Astrocyte (in vitro differentiated cells and primary cell): ENCODE results near the gene IGF1. TPM values are rescaled to one million over a fixed set of nuclear protein-coding genes. Genes with fewer than 3 reads are reported as not detected.

Source experiments
- DNase-seq: peaks from one replicate; pipeline ENCODE4 v3.0.0-alpha.2; 2010; ENCODE audit warnings: low read depth
- FAIRE-seq: peaks from 2 replicates; lab custom pipeline; 2011; peaks lifted over from hg19 to GRCh38; lab: Jason Lieb, UNC
- H2AFZ ChIP-seq: 2 replicates; pipeline ENCODE4 v1.6.0; 2012; ENCODE audit warnings: low read depth, low read length, inconsistent platforms
- H3K27ac ChIP-seq: 2 replicates; pipeline ENCODE4 v1.5.1; 2011; ENCODE audit warnings: low read depth, low read length, inconsistent platforms
- H3K27me3 ChIP-seq: 2 replicates; pipeline ENCODE4 v1.6.0; 2011; ENCODE audit warnings: low read length, inconsistent platforms; ENCODE audit not compliant: insufficient read depth
- H3K36me3 ChIP-seq: 2 replicates; pipeline ENCODE4 v1.5.1; 2011; ENCODE audit warnings: low read length, inconsistent platforms; ENCODE audit not compliant: insufficient read depth
- H3K4me1 ChIP-seq: 2 replicates; pipeline ENCODE4 v1.5.1; 2011; ENCODE audit warnings: low read length, inconsistent platforms; ENCODE audit not compliant: insufficient read depth
- H3K4me2 ChIP-seq: 2 replicates; pipeline ENCODE4 v1.6.0; 2012; ENCODE audit warnings: low read length, inconsistent platforms
- H3K4me3 ChIP-seq: 2 replicates; pipeline ENCODE4 v1.5.1; 2011; ENCODE audit warnings: low read depth, mild to moderate bottlenecking, low read length, inconsistent platforms; ENCODE audit not compliant: insufficient read depth
- H3K79me2 ChIP-seq: 2 replicates; pipeline ENCODE4 v1.6.0; 2012; ENCODE audit warnings: mild to moderate bottlenecking, low read length, inconsistent platforms; ENCODE audit not compliant: insufficient read depth
- H3K9ac ChIP-seq: 2 replicates; pipeline ENCODE4 v1.6.0; 2012; ENCODE audit warnings: mild to moderate bottlenecking, low read length, inconsistent platforms
- H3K9me3 ChIP-seq: 2 replicates; pipeline ENCODE4 v1.5.1; 2012; ENCODE audit warnings: low read depth, mild to moderate bottlenecking, low read length, inconsistent platforms; ENCODE audit not compliant: insufficient read depth
- H4K20me1 ChIP-seq: 2 replicates; pipeline ENCODE4 v1.6.0; 2012; ENCODE audit warnings: low read length, inconsistent platforms; ENCODE audit not compliant: insufficient read depth
- H3K27ac Mint-ChIP-seq: one replicate; pipeline ENCODE4 v1.8.0; 2021; ENCODE audit warnings: mild to moderate bottlenecking, mixed read lengths; ENCODE audit not compliant: unreplicated experiment
- H3K27me3 Mint-ChIP-seq: one replicate; pipeline ENCODE4 v1.8.0; 2021; ENCODE audit warnings: low read depth, mixed read lengths; ENCODE audit not compliant: unreplicated experiment
- H3K36me3 Mint-ChIP-seq: one replicate; pipeline ENCODE4 v1.8.0; 2021; ENCODE audit warnings: low read depth, mixed read lengths; ENCODE audit not compliant: unreplicated experiment
- H3K4me1 Mint-ChIP-seq: one replicate; pipeline ENCODE4 v1.8.0; 2021; ENCODE audit warnings: low read depth, mixed read lengths; ENCODE audit not compliant: unreplicated experiment
- H3K4me3 Mint-ChIP-seq: one replicate; pipeline ENCODE4 v1.8.0; 2021; ENCODE audit warnings: mild to moderate bottlenecking, moderate library complexity, mixed read lengths; ENCODE audit not compliant: unreplicated experiment
- H3K9me3 Mint-ChIP-seq: one replicate; pipeline ENCODE4 v1.8.0; 2021; ENCODE audit warnings: mild to moderate bottlenecking, mixed read lengths; ENCODE audit not compliant: unreplicated experiment
- EZH2 ChIP-seq: IDR thresholded peaks from 2 replicates; pipeline ENCODE4 v1.6.1; 2012; ENCODE audit warnings: mild to moderate bottlenecking, low read length, inconsistent platforms; ENCODE audit not compliant: insufficient read depth
- total RNA-seq: library from RNA; stranded (reverse); gene quantifications from 2 replicates; pipeline ENCODE4 v1.2.1, GENCODE V29; 2021
- TF ChIP-seq, protein P1 (sequence below): IDR thresholded peaks from 2 replicates; pipeline ENCODE4 v1.5.1; 2011; ENCODE audit warnings: low read depth, mild to moderate bottlenecking, inconsistent platforms, low read length, moderate library complexity; ENCODE audit not compliant: insufficient read depth

Gene IGF1
- total RNA-seq, 1 donor from 2014 or later = 1.9 TPM

DNA sequence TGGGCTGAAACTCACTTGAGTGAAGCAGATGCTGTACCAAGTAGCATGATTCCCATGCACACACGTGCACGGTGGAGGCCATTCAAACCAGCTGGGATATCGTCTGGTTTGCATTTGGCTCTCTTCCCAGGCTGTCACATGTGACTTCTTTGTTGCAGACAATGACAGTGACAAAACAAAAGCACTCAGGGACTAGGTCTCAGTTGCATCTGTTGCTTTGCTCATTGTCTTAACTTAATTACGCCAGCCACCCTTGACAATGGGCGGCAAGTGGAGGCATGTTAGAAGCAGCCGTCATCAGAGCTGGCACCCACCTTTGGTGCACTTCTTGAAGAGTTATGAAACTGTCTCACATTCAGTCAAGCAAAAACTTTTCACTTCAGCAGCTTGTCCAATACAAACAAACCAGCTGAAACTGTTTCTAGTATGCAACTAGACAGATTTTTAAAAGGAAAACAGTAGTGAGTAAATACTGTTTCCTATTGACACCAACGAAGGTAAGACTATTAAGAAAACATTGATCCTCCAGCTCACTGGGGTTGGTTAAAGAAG, 74.3 kb downstream of the IGF1 start:
- no peak overlapping the region for H3K27ac ChIP-seq
- Mint-ChIP-seq H3K36me3 (no peaks in the 10 kb centered on the region), H3K4me3 (no peak overlapping the region), H3K27ac (no peak overlapping the region), H3K4me1 (peaks cover 1% of the 10 kb centered on the region), H3K27me3 (no peaks in the 10 kb centered on the region), H3K9me3 (no peaks in the 10 kb centered on the region)
- TF ChIP-seq EZH2 = no peak
- TF ChIP-seq, protein P1, sequence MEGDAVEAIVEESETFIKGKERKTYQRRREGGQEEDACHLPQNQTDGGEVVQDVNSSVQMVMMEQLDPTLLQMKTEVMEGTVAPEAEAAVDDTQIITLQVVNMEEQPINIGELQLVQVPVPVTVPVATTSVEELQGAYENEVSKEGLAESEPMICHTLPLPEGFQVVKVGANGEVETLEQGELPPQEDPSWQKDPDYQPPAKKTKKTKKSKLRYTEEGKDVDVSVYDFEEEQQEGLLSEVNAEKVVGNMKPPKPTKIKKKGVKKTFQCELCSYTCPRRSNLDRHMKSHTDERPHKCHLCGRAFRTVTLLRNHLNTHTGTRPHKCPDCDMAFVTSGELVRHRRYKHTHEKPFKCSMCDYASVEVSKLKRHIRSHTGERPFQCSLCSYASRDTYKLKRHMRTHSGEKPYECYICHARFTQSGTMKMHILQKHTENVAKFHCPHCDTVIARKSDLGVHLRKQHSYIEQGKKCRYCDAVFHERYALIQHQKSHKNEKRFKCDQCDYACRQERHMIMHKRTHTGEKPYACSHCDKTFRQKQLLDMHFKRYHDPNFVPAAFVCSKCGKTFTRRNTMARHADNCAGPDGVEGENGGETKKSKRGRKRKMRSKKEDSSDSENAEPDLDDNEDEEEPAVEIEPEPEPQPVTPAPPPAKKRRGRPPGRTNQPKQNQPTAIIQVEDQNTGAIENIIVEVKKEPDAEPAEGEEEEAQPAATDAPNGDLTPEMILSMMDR = no peak
- no peaks in the 10 kb centered on the region for H3K36me3 ChIP-seq
- no peak overlapping the region for H3K4me2 ChIP-seq
- no peak overlapping the region for H3K9ac ChIP-seq
- no peaks in the 10 kb centered on the region for H4K20me1 ChIP-seq
- DNase-seq (peak; percentile 37), FAIRE-seq (no peak)
- peak overlapping the region; percentile 59 for H2AFZ ChIP-seq
- H3K4me1 ChIP-seq = peaks cover 5% of the 10 kb centered on the region
- H3K79me2 ChIP-seq = no peaks in the 10 kb centered on the region
- H3K9me3 ChIP-seq = no peaks in the 10 kb centered on the region
- no peak overlapping the region for H3K4me3 ChIP-seq
- H3K27me3 ChIP-seq = no peaks in the 10 kb centered on the region

DNA sequence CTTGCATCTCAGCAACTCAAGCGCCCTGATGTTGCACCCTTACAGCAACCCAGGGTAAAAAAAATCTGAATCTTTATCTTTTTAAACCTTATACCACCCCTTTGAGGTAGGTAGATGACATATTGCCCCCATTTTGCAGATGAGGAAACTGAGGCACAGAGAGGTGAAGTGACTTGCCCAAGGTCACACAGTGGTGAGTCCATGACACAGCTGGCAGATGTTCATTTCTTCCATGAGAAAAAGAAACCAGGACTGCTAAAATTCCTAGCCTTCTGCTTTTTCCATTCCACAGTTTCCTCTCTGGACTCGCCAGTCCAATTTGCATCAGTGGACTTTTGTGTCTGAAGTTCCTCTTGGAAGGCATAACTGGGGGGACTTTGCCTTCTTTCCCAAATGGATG, 79.3 kb downstream of the IGF1 start:
- no peaks in the 10 kb centered on the region for H3K36me3 ChIP-seq
- no peaks in the 10 kb centered on the region for H3K27me3 Mint-ChIP-seq
- no peaks in the 10 kb centered on the region for H3K4me1 Mint-ChIP-seq
- H3K9ac ChIP-seq = no peak overlapping the region
- FAIRE-seq (no peak), DNase-seq (no peak)
- H3K27ac Mint-ChIP-seq = no peak overlapping the region
- no peaks in the 10 kb centered on the region for H3K9me3 ChIP-seq
- no peaks in the 10 kb centered on the region for H4K20me1 ChIP-seq
- H3K4me1 ChIP-seq = no peaks in the 10 kb centered on the region
- no peak overlapping the region for H3K27ac ChIP-seq
- H3K4me2 ChIP-seq = no peak overlapping the region
- H3K4me3 ChIP-seq = no peak overlapping the region
- H3K9me3 Mint-ChIP-seq = no peaks in the 10 kb centered on the region
- no peak overlapping the region for H3K4me3 Mint-ChIP-seq
- no peaks in the 10 kb centered on the region for H3K79me2 ChIP-seq
- H3K27me3 ChIP-seq = no peaks in the 10 kb centered on the region
- H2AFZ ChIP-seq = no peak overlapping the region
- TF ChIP-seq, protein P1 = no peak
- TF ChIP-seq EZH2 = no peak
- H3K36me3 Mint-ChIP-seq = no peaks in the 10 kb centered on the region

DNA sequence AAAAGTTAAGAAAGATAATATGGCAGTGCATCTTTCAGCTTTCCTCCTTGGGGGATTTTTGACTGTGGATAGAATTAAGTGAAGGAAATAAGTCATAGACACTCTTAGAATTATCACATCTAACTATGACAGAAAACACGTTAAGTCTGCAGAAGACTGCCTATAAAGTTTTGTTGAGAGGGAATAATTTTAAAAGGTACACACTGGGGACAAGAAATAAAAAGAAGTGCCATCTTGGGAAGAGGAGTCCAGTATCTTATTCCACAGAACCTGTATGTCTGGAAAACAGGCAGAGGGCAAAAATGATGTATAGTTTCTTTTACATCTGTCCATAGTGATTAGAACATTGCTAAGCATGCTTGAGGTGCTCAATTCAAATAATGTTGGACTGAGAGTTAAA, 80.7 kb downstream of the IGF1 start:
- Mint-ChIP-seq H3K27me3 (no peaks in the 10 kb centered on the region), H3K27ac (no peak overlapping the region), H3K36me3 (no peaks in the 10 kb centered on the region), H3K9me3 (no peaks in the 10 kb centered on the region), H3K4me3 (no peak overlapping the region), H3K4me1 (no peaks in the 10 kb centered on the region)
- no peaks in the 10 kb centered on the region for H3K79me2 ChIP-seq
- no peak overlapping the region for H3K27ac ChIP-seq
- H3K4me3 ChIP-seq = no peak overlapping the region
- H2AFZ ChIP-seq = no peak overlapping the region
- H4K20me1 ChIP-seq = no peaks in the 10 kb centered on the region
- H3K9ac ChIP-seq = no peak overlapping the region
- DNase-seq = no peak
- H3K36me3 ChIP-seq = no peaks in the 10 kb centered on the region
- no peak for FAIRE-seq
- H3K4me2 ChIP-seq = no peak overlapping the region
- H3K4me1 ChIP-seq = no peaks in the 10 kb centered on the region
- TF ChIP-seq, protein P1 = no peak
- no peak for TF ChIP-seq EZH2
- H3K9me3 ChIP-seq = no peaks in the 10 kb centered on the region
- no peaks in the 10 kb centered on the region for H3K27me3 ChIP-seq
